NCI-H187 (cell line): ENCODE measurements around the gene CADPS.

ENCODE experiments used
- DNase-seq, 2 experiments: peaks; one replicate each; lab custom pipeline; 2025; lab: John Stamatoyannopoulos, UW

CADPS gene

GRCh38 chr3:62500556-62501288 is 374.5 kb downstream of the CADPS start:
- no peak for DNase-seq

DNA sequence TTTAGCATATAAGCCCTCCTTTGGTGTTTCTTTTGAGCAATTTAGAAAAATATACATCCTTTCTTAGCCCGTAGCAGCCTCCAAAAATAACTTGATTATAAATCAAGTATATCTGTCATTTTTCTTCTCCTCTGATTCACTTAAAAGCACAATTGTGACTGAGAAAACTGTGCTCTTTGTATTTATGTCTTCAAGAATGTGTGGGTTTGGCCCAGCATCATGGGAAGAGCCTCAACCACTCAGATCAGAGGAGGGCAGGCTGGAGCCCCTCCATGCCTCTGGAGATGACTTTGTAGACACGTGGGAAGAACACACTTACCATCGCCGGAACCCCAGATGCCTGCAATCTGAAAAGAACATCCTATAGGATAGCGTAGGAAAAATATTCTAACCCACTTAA is 378.1 kb downstream of the CADPS start:
- DNase-seq, result no peak

DNA sequence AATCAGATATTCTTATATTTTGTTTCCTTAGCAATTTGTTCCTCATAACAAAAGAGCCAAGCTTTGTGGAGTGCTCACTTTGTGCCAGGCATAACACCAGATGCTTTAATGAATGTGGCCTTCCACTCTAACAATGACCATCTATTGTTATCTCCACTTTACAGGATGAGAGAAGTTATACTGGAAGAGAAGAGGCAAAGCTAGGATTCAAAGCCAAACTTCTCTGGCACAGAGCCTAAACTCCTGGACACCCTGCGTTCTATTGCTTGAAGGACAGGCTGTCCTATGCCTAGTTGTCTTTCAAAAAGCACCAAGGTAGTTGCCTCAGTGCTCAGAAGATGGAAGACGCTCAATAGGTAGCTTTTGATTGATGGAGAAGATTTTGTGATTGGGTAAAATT is 378.7 kb downstream of the CADPS start:
- no peak for DNase-seq

DNA sequence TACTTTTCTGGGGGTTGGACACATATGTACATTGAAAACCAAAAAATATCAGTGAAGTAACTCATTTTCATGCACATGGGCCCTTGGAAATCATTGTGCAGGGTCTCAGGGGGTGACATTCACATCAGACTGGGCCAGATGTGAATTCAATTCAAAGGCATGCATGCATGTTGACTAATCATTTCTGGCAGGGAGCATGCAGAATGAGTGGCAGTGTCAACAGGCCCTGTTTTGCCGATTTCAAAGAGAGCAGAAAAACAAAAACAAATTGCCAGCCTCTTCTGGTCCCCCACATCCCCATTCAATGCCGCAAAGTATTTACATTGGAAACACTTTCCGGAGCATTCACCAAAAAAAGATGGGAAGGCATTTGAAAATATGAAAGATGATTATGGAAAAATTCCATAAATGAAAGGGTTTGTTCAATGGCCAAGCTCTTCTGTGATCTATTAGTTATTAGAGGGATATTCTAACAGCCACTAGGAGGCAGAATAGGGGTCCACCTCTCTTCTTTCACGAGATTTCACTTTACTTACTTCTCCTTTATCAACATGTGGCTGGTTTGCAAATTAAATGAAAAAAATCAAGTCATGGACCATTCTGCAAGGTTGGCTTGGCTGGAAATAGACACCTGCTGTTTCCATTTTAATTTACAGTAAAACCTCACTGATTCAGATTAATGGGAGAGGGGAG is 382.0 kb downstream of the CADPS start:
- no peak for DNase-seq

- DNase-seq, result no peak
Measured at GRCh38 chr3:62482961-62483360, 392.3 kb downstream of the CADPS start.

- DNase-seq, result no peak
Measured at GRCh38 chr3:62481962-62482361, 393.3 kb downstream of the CADPS start.

GRCh38 chr3:62480056-62480455 is 395.2 kb downstream of the CADPS start:
- DNase-seq, result no peak

- no peak for DNase-seq
Measured at GRCh38 chr3:62479326-62479725, 395.9 kb downstream of the CADPS start.

DNA sequence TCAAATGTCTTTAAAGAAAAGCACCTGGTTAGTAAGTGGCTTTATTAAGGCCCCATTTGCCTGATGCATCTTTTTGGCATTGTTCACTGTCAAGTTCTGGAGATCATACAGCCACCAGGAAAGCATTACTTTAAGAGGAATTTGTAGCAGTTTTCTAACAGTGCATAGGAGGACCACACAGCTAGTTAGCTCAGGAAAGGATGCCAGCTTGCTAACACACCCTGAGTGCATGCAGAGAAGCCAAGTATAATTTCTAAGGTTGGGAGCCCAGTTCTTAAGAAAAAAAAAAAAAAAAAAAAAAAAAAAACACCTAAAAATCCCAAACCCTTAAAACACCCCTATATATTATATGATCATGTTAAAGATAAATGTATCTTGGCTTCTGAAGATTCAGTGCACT is 399.9 kb downstream of the CADPS start:
- no peak for DNase-seq

- no peak for DNase-seq
Measured at GRCh38 chr3:62467966-62468722, 407.1 kb downstream of the CADPS start.

- no peak for DNase-seq
Measured at GRCh38 chr3:62462788-62463187, 412.4 kb downstream of the CADPS start.

DNA sequence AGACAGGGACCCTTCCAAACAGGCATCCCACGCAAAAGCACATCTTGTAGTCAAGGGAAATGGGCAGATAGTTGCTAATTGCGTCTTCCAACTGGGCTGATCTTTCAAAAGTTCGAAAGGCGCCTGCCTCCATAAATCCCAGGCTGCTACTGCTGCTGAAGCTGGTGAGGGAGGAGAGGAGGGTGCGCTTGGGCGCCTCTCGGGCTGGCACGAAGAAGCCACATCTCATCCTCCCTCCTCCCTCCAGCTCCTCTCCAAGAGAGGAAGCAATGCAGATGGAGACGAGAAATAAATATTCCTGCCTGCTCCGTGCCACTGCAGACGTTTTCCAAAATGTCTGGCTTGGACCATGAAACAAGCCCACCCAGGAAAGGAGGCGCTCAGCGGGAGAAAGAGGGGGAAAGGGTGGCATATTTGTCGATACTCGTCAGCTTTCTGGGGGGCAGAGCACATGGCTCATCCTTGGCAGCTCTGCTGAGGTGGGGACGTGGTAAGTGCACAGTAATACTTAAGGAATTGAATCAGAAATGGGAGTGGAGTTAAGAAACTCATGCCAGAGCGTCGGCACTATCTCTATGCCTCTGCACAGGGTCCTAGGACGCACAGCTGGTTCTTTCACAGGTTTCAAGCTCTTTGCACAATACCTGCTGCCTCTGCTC is 413.0 kb downstream of the CADPS start:
- no peak for DNase-seq

DNA sequence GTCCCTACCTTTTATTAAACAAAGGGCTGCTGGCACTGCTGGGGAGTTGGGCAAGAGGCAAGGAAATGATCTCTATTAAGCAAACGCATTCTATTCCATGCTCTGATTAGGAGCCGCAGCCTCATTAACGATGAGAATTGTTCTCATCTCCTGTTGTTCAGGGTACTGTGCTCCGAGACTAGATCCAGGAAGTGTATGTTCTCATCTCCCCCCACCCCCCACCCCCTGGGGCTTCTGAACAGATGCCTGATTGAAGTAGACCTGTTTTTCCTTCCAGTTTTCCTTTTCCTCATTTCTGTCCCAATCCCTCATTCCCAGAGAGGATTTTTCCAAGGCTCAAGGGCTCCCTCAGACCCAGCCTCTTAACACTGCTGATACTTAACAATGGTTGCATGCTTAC is 420.3 kb downstream of the CADPS start:
- DNase-seq, result no peak

DNA sequence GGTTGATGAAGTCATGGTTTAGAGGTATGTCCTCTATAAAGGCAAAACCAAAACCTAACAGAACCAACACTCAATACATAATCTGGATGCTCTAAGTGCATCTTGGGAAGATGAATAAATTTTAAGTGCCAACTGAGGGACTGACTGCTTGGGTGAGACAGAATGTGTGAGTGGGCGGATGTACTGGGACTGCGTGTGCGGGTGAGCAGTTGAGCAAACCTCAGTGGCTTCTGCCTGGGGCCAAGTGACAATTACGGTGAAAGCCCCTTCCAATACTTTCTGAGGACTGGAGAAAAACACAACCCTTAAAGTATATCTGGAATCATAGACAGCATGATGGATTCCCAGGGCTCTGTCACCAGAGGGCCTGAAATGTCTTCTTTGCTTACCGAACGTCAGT is 421.8 kb downstream of the CADPS start:
- DNase-seq, result no peak

- DNase-seq, result no peak
Measured at GRCh38 chr3:62451211-62451887, 423.9 kb downstream of the CADPS start.

GRCh38 chr3:62446337-62446940 is 428.8 kb downstream of the CADPS start:
- DNase-seq, result no peak

DNA sequence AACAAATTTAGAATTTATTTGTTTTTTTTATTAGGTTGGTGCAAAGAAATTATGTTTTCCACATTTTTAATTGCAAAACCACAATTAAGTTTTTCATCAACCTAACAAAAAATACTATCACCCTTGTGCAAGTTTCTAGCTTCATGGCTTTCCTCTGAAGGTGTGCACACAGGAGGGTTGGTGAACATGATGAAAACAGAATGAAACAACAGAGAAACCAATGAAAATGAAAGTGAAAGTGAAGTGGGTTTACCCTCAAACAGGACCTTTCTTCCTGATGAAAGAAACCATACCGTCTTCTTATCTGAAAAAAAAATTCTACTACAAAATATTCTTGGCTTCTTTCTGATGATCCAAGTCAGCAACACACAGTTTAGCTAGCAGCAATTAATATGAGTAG is 429.9 kb downstream of the CADPS start:
- no peak for DNase-seq

DNA sequence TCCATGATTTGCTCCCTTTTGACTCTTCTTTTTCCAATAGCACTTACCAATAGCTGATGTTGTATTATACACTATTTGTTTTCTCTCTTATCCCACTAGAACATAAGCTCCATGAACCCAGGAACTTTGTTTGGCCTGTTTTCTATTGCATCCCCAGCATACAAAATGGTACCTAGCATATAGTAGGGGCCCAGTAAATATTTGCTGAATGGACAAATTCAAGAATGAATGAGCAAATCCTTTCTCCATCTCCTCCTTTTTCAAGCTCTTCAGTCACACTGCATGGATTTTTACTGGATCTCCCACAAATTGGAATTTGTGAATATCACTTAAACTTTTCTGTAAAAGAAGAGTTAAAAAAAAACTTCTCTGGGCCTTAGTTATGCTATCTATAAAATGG is 435.2 kb downstream of the CADPS start:
- no peak for DNase-seq

- no peak for DNase-seq
Measured at GRCh38 chr3:62439176-62439813, 435.9 kb downstream of the CADPS start.

DNA sequence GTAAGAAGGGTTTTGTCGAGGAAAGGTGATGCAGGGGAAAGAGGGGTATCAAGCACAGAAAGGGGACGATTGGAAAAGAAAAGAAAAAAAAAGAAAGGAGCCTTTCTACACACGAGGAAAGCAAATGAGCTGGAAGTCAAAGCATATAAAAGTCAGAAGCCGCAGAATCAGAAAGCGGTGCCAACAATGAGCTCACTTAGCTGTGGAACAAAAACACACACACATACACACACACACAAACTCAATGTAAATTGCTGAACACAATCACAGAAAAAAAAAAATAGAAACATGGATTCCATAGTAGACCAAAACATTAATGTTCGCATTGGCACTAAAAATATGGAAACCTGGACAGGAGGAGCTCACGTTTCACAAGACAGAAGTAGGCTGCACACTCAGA is 438.4 kb downstream of the CADPS start:
- no peak for DNase-seq

GRCh38 chr3:62433396-62433795 is 441.8 kb downstream of the CADPS start:
- DNase-seq, result no peak
